GM12878 (cell line): Measurements from ENCODE around the gene KCNC1. TPM values are rescaled to one million over a fixed set of nuclear protein-coding genes. Genes with fewer than 3 reads are reported as not detected.

ENCODE experiments used
- ATAC-seq: fragments of 200-7000 bp; cut with Tn5 transposase; 3 replicates; pipeline ENCODE4 v1.9.1; 2020; ENCODE audit warnings: mild to moderate bottlenecking, moderate library complexity
- BruUV-seq: library from RNA; stranded (reverse); fragments of 400-500 nt; replicated peaks from 2 replicates; lab custom pipeline; 2021; lab: Mats Ljungman, UMichigan
- CTCF ChIA-PET: fragments of 300-600 bp; sonication (Branson Sonifier 250); formaldehyde crosslinking; extraction: SDS; loops from one replicate; lab custom pipeline; 2021; ENCODE audit warnings: inconsistent platforms; lab: Yijun Ruan, JAX
- POLR2A ChIA-PET: fragments of 350-600 bp; formaldehyde crosslinking; extraction: SDS; loops from one replicate; lab custom pipeline; 2021; ENCODE audit warnings: inconsistent platforms; lab: Charles Lee
- RAD21 ChIA-PET: fragments of 300-600 bp; sonication (Branson Sonifier 250); formaldehyde crosslinking; loops from one replicate; lab custom pipeline; 2023; ENCODE audit warnings: antibody characterized with exemption; ENCODE audit not compliant: unreplicated experiment; lab: Charles Lee
- SMC1A ChIA-PET: fragments of 300-600 bp; sonication (Branson Sonifier 250); formaldehyde crosslinking; loops from one replicate; lab custom pipeline; 2023; ENCODE audit not compliant: unreplicated experiment, uncharacterized antibody; lab: Charles Lee
- DNase-seq: peaks from one replicate; pipeline ENCODE4 v3.0.0-alpha.2; 2011; ENCODE audit warnings: low read depth, low spot score
- FAIRE-seq: peaks from 3 replicates; lab custom pipeline; 2011; peaks lifted over from hg19 to GRCh38; lab: Jason Lieb, UNC
- H2AFZ ChIP-seq: 2 replicates; pipeline ENCODE4 v1.6.0; 2011; ENCODE audit warnings: low read depth, low read length, control low read depth; ENCODE audit not compliant: control insufficient read depth
- H3K27ac ChIP-seq: 2 replicates; pipeline ENCODE4 v1.5.1; 2011; ENCODE audit warnings: control low read depth; ENCODE audit not compliant: control insufficient read depth, insufficient read depth
- H3K27me3 ChIP-seq, 2 experiments: replicated peaks in 1 of 2; 2 replicates each; pipeline versions ENCODE4 v1.6.0 to v1.6.1; 2011; ENCODE audit warnings: low read length in 1 of 2; ENCODE audit not compliant: control insufficient read depth in 2 of 2, insufficient read depth in 2 of 2
- H3K36me3 ChIP-seq, 2 experiments: 2 replicates each; pipeline ENCODE4 v1.5.1; 2011; ENCODE audit warnings: low read length in 1 of 2; ENCODE audit not compliant: control insufficient read depth in 2 of 2, insufficient read depth in 2 of 2
- H3K4me1 ChIP-seq: 2 replicates; pipeline ENCODE4 v1.6.1; 2011; ENCODE audit warnings: mild to moderate bottlenecking, low read length, moderate library complexity, mixed read lengths; ENCODE audit not compliant: control insufficient read depth, insufficient read depth
- H3K4me2 ChIP-seq: 2 replicates; pipeline ENCODE4 v1.6.0; 2011; ENCODE audit warnings: control low read depth; ENCODE audit not compliant: control insufficient read depth, insufficient read depth
- H3K4me3 ChIP-seq: fragments of 200-600 bp; sonication (generic); 2 replicates; pipeline ENCODE4 v1.5.1; 2016
- H3K79me2 ChIP-seq: 2 replicates; pipeline ENCODE4 v1.6.0; 2011; ENCODE audit warnings: low read length; ENCODE audit not compliant: control insufficient read depth, insufficient read depth
- H3K9ac ChIP-seq: 2 replicates; pipeline ENCODE4 v1.8.0; 2011; ENCODE audit warnings: low read length, control low read depth, mixed read lengths; ENCODE audit not compliant: control insufficient read depth, insufficient read depth
- H3K9me3 ChIP-seq: replicated peaks from 3 replicates; pipeline ENCODE4 v1.5.1; 2011; ENCODE audit warnings: mild to moderate bottlenecking, low read length; ENCODE audit not compliant: control insufficient read depth, insufficient read depth
- H4K20me1 ChIP-seq: 2 replicates; pipeline ENCODE4 v1.6.0; 2011; ENCODE audit not compliant: control insufficient read depth, insufficient read depth
- BCLAF1 ChIP-seq: fragments of 450-650 bp; IDR thresholded peaks from 2 replicates; pipeline ENCODE4 v1.6.1; 2017; ENCODE audit warnings: antibody characterized with exemption, mild to moderate bottlenecking, moderate library complexity
- BMI1 ChIP-seq: fragments of 450-650 bp; IDR thresholded peaks from 2 replicates; pipeline ENCODE4 v1.6.1; 2016; ENCODE audit warnings: mild to moderate bottlenecking, moderate library complexity, borderline replicate concordance
- BRCA1 ChIP-seq: IDR thresholded peaks from 2 replicates; pipeline ENCODE4 v1.6.1; 2011; ENCODE audit warnings: low read depth, low read length, improper control_type of control experiment
- CHD4 ChIP-seq: fragments of 200-600 bp; sonication (generic); IDR thresholded peaks from 2 replicates; pipeline ENCODE4 v1.6.1; 2016; ENCODE audit warnings: mild to moderate bottlenecking
- ETV6 ChIP-seq, 2 experiments: fragments of 450-650 bp in 1 of 2; IDR thresholded peaks in 1 of 2; conservative IDR thresholded peaks in 1 of 2; 2 replicates each; pipeline ENCODE4 v1.6.1; 2014; ENCODE audit warnings: antibody characterized with exemption in 1 of 2, borderline replicate concordance in 1 of 2, low read depth in 1 of 2, mild to moderate bottlenecking in 1 of 2, moderate library complexity in 1 of 2
- HDAC6 ChIP-seq: fragments of 200-600 bp; sonication (generic); IDR thresholded peaks from one replicate; pipeline ENCODE4 v1.8.0; 2017; ENCODE audit warnings: antibody characterized with exemption; ENCODE audit not compliant: unreplicated experiment
- IKZF2 ChIP-seq, 2 experiments: fragments of 450-650 bp; IDR thresholded peaks; 2 replicates each; pipeline ENCODE4 v1.6.1; 2017; ENCODE audit warnings: mild to moderate bottlenecking in 2 of 2, moderate library complexity in 2 of 2
- IRF3 ChIP-seq: fragments of 450-650 bp; IDR thresholded peaks from 2 replicates; pipeline ENCODE4 v1.6.1; 2014; ENCODE audit warnings: mild to moderate bottlenecking
- NBN ChIP-seq: fragments of 450-650 bp; IDR thresholded peaks from 2 replicates; pipeline ENCODE4 v1.6.1; 2016
- POLR2A ChIP-seq: IDR thresholded peaks from 2 replicates; pipeline ENCODE4 v1.6.1; 2011; ENCODE audit warnings: low read depth, mild to moderate bottlenecking, low read length
- POU2F2 ChIP-seq: IDR thresholded peaks from 3 replicates; pipeline ENCODE4 v1.6.1; 2011; ENCODE audit warnings: low read depth, mild to moderate bottlenecking, low read length, borderline replicate concordance
- RELB ChIP-seq: fragments of 450-650 bp; IDR thresholded peaks from 2 replicates; pipeline ENCODE4 v1.6.1; 2017; ENCODE audit warnings: low read depth, mild to moderate bottlenecking, moderate library complexity
- RFX5 ChIP-seq: IDR thresholded peaks from 2 replicates; pipeline ENCODE4 v1.6.1; 2011; ENCODE audit warnings: low read depth, low read length, improper control_type of control experiment
- RUNX3 ChIP-seq: IDR thresholded peaks from 2 replicates; pipeline ENCODE4 v1.6.1; 2012; ENCODE audit warnings: low read length, inconsistent platforms
- TARDBP ChIP-seq: IDR thresholded peaks from 2 replicates; pipeline ENCODE4 v1.6.1; 2016; ENCODE audit warnings: borderline replicate concordance
- ZZZ3 ChIP-seq: IDR thresholded peaks from 2 replicates; pipeline ENCODE4 v1.6.1; 2011; ENCODE audit warnings: low read depth; ENCODE audit not compliant: control insufficient read depth, insufficient read length
- WGBS: methylation state at CpG from one replicate; pipeline ENCODE4 v1.1.6; 2016; ENCODE audit warnings: low lambda C conversion rate; ENCODE audit not compliant: insufficient replicate concordance, insufficient coverage; ENCODE audit errors: missing lambda C conversion rate; 5-methylcytosine and 5-hydroxymethylcytosine counted together
- in situ Hi-C: fragments of 300-500 bp; cut with MboI; formaldehyde crosslinking; loops from 9 replicates; pipeline ENCODE4 v1.14.3; 2018; ENCODE audit warnings: mixed read lengths
- intact Hi-C: fragments of 100-400 bp; cut with micrococcal nuclease; formaldehyde crosslinking; loops from one replicate; pipeline ENCODE4 v1.14.2; 2022; ENCODE audit not compliant: unreplicated experiment
- polyA plus RNA-seq, 11 experiments: library from polyadenylated mRNA; depleted of rRNA in 4 of 11; unstranded in 6 of 11; stranded (reverse) in 5 of 11; fragments of >200 nt; fragmentation: Nextera tagmentation in 4 of 11; fragmentation: Illumina TruSeq in 1 of 11; extraction: Ambion mirVana in 4 of 11; extraction: Trizol in 1 of 11; gene quantifications; 1 replicate in 1 of 11; 2 replicates in 10 of 11; pipeline versions ENCODE4 v1.2.1 to v1.2.3, GENCODE V29; 2011 to 2016; ENCODE audit warnings: inconsistent platforms in 2 of 11, missing spikeins in 2 of 11, low read depth in 1 of 11
- total RNA-seq, 4 experiments: library from RNA; depleted of rRNA in 3 of 4; stranded (reverse); fragments of >200 nt in 3 of 4; fragmentation: Illumina TruSeq in 1 of 4; extraction: Trizol in 1 of 4; gene quantifications; 2 replicates each; pipeline versions ENCODE4 v1.2.1 to v1.2.3, GENCODE V29; 2013 to 2021

KCNC1 gene
- total and polyA plus RNA-seq, 10 of the 15 experiments (the other 5 are each of a cell fraction or from before 2014, with no cell fraction given) = 0.27 to 0.34 TPM; not detected in 8

GRCh38 chr11:17739945-17740338, 5.4 kb downstream of the KCNC1 start:
- Histone ChIP-seq H2AFZ (no peak overlapping the region), H3K36me3 (no peaks in the 10 kb centered on the region), H3K9me3 (no peaks in the 10 kb centered on the region), H3K27me3 (peaks cover 0 to 4% of the 10 kb centered on the region in 2 experiments; a peak in 1 of 4 replicates), H3K9ac (no peak overlapping the region), H3K4me1 (no peaks in the 10 kb centered on the region), H3K27ac (no peak overlapping the region), H4K20me1 (no peaks in the 10 kb centered on the region), H3K4me3 (no peak overlapping the region), H3K79me2 (no peaks in the 10 kb centered on the region), H3K4me2 (no peak overlapping the region)
- in situ Hi-C loops (no loop called here), intact Hi-C loops (no loop called here)
- ChIA-PET RAD21 (no interaction called here), SMC1A (interaction anchor here (0.6 to 1.1 kb wide), 2 partner anchors 9 to 237 kb away, joined by 3 to 4 read pairs; no protein-coding TSS in a partner anchor), POLR2A (no interaction called here), CTCF (interaction anchor here (1.3 to 2.5 kb wide), 2 partner anchors 9 to 10 kb away, joined by 4 to 15 read pairs; no protein-coding TSS in a partner anchor)
- TF ChIP-seq RELB = no peak
- no peak for TF ChIP-seq POU2F2
- TF ChIP-seq BCLAF1 = no peak
- no peak for TF ChIP-seq BRCA1
- no peak for TF ChIP-seq RUNX3
- TF ChIP-seq IRF3 = no peak
- TF ChIP-seq POLR2A = no peak
- TF ChIP-seq CHD4 = no peak
- TF ChIP-seq RFX5 = no peak
- TF ChIP-seq NBN = no peak
- TF ChIP-seq TARDBP = no peak
- no peak for TF ChIP-seq BMI1
- no peak for TF ChIP-seq HDAC6
- TF ChIP-seq ETV6 (conservative IDR thresholded peaks at IDR 0.05 in 1 of 2, IDR thresholded peaks at IDR 0.05 in 1 of 2; ENCODE audit: borderline replicate concordance in 1 of 2, low read depth in 1 of 2) = no peak
- no peak for TF ChIP-seq IKZF2 (IDR thresholded peaks at IDR 0.05)
- no peak for TF ChIP-seq ZZZ3
- FAIRE-seq (no peak), ATAC-seq (no peak), DNase-seq (no peak)
- WGBS = 16% methylated on average over 6 of the region's 6 CpGs
- no TSS peak for BruUV-seq
